Measurements from ENCODE around the gene DIPK1C.

DNA sequence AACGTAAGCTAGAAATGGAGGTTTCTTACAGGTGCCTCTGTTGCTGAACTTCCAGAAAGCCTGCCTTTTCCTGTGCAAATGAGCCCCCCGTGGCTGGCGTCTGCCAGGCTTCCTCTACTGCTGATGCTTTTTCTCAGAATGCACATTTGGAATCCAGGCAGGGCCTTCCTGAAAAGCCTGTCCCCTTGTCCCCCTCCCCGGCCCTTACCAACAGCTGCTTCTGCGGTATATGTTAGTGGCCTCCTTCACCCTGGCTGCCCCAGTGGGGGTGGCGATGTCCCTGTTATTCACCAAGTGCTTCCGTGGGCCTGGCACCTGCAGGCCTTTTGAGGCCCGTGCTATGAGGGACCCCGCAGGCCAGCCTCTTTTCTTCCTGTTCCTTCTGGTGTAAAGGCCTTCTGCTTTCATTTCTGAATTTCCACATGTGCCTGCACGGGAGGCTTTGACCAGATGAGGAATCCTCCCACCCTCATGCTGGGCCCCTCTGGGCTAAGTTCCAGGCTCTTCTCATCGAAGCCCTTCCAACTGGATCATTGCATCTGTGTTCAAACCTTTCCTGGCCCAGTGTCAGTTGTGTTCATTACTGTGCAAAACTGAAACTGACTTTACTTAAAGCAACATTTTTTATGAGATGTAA lies 49.5 kb upstream of the DIPK1C start:
- TF ChIP-seq EP300 (IDR thresholded peaks at IDR 0.05) (no peak), POLR2A (IDR thresholded peaks at IDR 0.05) (no peak)

All from tibial nerve (tissue), 3 donors.